Nephron (organoid): ENCODE data around the gene CTNND2.

Experiments used
- H3K27ac Mint-ChIP-seq, 3 experiments: 2 replicates each; pipeline ENCODE4 v1.8.0; 2020; ENCODE audit warnings: mixed read lengths in 3 of 3, mild to moderate bottlenecking in 2 of 3, moderate library complexity in 1 of 3
- H3K27me3 Mint-ChIP-seq: 2 replicates; pipeline ENCODE4 v1.8.0; 2021; ENCODE audit warnings: low read depth, mild to moderate bottlenecking, moderate library complexity, mixed read lengths
- H3K36me3 Mint-ChIP-seq: 2 replicates; pipeline ENCODE4 v1.8.0; 2020; ENCODE audit warnings: low read depth, mixed read lengths
- H3K4me1 Mint-ChIP-seq: 2 replicates; pipeline ENCODE4 v1.8.0; 2020; ENCODE audit warnings: mixed read lengths
- H3K4me3 Mint-ChIP-seq, 3 experiments: 2 replicates each; pipeline ENCODE4 v1.8.0; 2020; ENCODE audit warnings: mild to moderate bottlenecking in 3 of 3, mixed read lengths in 3 of 3, moderate library complexity in 2 of 3
- H3K9me3 Mint-ChIP-seq: 2 replicates; pipeline ENCODE4 v1.8.0; 2020; ENCODE audit warnings: mixed read lengths
- TF ChIP-seq, protein P1 (sequence below), 3 experiments: fragments of 200-600 bp; sonication (generic); IDR thresholded peaks; one replicate each; pipeline ENCODE4 v1.5.0; 2021; ENCODE audit warnings: antibody characterized with exemption in 3 of 3; ENCODE audit not compliant: unreplicated experiment in 3 of 3

The CTNND2 gene

DNA sequence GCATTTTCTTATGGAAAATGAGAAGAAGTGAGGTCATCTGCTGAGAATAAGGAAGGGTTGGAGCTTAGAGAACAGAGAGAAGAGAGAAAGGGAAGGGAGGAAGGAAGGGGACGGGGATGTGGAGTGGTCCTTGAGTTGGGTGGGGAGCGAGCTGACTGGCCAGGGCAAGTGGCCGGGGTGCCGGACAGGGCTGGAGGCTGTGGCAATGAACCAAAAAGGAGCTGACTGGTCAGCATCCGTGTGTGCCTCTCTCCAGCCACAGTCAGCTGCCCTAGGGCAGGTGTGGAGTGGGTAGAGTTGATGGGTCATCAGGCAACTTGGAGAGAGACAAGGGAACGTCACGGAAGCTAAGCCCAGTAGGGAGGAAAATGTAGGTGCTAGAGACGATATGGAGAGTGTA, 908.4 kb downstream of the CTNND2 start:
- H3K36me3 Mint-ChIP-seq = peaks cover 3% of the 10 kb centered on the region
- TF ChIP-seq, protein P1, sequence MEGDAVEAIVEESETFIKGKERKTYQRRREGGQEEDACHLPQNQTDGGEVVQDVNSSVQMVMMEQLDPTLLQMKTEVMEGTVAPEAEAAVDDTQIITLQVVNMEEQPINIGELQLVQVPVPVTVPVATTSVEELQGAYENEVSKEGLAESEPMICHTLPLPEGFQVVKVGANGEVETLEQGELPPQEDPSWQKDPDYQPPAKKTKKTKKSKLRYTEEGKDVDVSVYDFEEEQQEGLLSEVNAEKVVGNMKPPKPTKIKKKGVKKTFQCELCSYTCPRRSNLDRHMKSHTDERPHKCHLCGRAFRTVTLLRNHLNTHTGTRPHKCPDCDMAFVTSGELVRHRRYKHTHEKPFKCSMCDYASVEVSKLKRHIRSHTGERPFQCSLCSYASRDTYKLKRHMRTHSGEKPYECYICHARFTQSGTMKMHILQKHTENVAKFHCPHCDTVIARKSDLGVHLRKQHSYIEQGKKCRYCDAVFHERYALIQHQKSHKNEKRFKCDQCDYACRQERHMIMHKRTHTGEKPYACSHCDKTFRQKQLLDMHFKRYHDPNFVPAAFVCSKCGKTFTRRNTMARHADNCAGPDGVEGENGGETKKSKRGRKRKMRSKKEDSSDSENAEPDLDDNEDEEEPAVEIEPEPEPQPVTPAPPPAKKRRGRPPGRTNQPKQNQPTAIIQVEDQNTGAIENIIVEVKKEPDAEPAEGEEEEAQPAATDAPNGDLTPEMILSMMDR (IDR thresholded peaks at IDR 0.05; ENCODE audit: unreplicated experiment in 3 of 3) = no peak
- H3K27me3 Mint-ChIP-seq = peaks cover 24% of the 10 kb centered on the region
- H3K4me3 Mint-ChIP-seq = no peak overlapping the region
- H3K27ac Mint-ChIP-seq = no peak overlapping the region
- H3K9me3 Mint-ChIP-seq = peaks cover 3% of the 10 kb centered on the region
- H3K4me1 Mint-ChIP-seq = no peaks in the 10 kb centered on the region

DNA sequence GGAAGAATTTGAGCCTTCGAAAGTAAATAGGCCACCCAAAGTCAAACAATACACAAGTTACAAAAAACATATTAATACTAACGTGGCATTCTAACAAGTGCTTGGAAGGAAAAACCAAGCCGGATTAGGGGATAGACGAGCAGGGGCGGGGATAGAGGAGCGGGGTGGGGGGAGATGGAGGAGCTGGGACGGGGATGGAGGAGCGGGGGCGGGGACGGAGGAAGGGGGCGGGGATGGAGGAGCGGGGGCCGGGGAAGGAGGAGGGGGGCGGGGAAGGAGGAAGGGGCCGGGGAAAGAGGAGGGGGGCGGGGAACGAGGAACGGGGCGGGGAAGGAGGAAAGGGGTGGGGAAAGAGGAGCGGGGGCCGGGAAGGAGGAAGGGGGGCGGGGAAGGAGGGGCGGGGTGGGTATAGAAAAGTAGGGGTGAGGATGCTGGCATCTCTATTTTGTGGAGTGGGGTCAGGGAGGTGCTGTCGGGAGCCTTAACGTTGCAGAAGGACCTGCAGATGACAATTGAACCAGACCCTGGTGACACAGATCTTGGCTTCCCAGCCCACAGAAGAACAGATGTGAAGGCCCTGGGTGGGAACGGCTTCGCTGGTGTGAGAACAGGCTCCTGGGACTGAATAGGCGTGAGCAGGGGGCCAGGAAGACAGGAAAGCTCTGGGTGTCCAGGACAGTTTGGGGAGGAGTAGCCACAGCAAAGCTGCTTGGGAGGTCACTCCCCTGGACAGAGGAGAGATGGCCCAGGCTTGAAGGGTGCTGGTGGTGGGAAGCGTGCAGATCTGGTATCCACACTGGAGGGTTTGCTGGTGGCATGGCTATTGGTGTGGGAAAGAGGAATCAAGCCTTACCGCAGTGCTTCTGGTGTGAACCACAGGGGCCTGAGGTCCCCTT, 909.9 kb downstream of the CTNND2 start:
- Mint-ChIP-seq H3K27me3 (peaks cover 14% of the 10 kb centered on the region), H3K4me3 (no peak overlapping the region), H3K4me1 (no peaks in the 10 kb centered on the region), H3K27ac (no peak overlapping the region), H3K9me3 (peaks cover 3% of the 10 kb centered on the region), H3K36me3 (peaks cover 4% of the 10 kb centered on the region)
- TF ChIP-seq, protein P1 (IDR thresholded peaks at IDR 0.05; ENCODE audit: unreplicated experiment in 3 of 3) = no peak

DNA sequence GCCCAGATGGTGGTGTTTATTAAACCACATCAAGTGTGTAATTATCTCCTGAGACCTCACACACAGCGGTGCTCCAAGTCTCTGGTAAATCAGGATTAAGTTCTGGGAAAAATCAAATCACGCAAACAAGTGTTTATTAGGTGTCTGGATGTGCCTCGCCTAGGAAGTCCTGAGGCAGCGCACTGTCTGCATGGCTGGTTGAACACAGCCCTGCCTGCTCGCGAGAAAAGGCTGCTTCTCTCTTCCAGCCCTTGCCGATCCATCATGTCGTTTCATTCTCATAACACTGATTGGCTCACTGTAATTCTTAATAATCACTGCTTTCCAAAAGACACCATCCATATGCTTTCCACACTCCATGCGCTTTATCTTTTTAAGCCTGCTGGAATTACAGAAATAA, 913.6 kb downstream of the CTNND2 start:
- H3K4me3 Mint-ChIP-seq = no peak overlapping the region
- H3K27ac Mint-ChIP-seq = no peak overlapping the region
- peaks cover 4% of the 10 kb centered on the region for H3K36me3 Mint-ChIP-seq
- no peaks in the 10 kb centered on the region for H3K9me3 Mint-ChIP-seq
- peaks cover 29% of the 10 kb centered on the region for H3K4me1 Mint-ChIP-seq
- TF ChIP-seq, protein P1 (IDR thresholded peaks at IDR 0.05; ENCODE audit: unreplicated experiment in 3 of 3) = no peak
- peaks cover 24% of the 10 kb centered on the region for H3K27me3 Mint-ChIP-seq

DNA sequence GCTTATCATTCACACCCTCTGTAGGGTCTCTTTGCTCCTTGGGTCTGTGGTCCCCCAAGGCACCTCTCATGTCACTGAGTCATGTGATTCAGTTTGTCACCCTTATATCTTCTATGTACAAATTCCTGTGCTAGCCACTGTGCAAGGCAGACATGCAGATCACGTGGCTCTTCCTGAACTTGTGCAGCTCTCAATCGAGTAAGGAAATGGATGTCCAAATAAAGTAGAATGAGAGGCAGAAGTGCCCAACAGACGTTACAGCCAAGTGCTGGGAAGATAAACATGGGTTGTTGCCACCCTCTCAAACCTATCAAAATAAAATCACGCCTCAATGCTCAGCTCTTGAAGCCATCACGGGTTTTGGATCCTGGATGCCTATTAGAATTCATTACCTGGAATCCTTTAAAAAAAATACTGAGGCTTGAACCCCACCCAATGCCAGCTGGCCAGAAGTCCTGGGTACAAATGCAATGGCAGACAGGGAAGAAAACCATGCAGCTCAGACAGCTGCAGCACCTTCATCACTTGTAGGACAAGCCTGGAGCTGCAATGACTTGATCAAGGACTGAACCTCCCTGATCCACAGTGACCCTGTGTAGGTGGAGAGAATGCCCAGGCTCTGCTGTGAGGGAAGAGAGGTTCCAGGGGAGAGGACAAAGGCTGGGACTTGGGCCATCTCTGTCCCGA, 914.5 kb downstream of the CTNND2 start:
- TF ChIP-seq, protein P1 (IDR thresholded peaks at IDR 0.05; ENCODE audit: unreplicated experiment in 3 of 3) = no peak
- Mint-ChIP-seq H3K9me3 (no peaks in the 10 kb centered on the region), H3K27me3 (peaks cover 24% of the 10 kb centered on the region), H3K36me3 (peaks cover 4% of the 10 kb centered on the region), H3K27ac (no peak overlapping the region), H3K4me1 (peaks cover 31% of the 10 kb centered on the region), H3K4me3 (no peak overlapping the region)

DNA sequence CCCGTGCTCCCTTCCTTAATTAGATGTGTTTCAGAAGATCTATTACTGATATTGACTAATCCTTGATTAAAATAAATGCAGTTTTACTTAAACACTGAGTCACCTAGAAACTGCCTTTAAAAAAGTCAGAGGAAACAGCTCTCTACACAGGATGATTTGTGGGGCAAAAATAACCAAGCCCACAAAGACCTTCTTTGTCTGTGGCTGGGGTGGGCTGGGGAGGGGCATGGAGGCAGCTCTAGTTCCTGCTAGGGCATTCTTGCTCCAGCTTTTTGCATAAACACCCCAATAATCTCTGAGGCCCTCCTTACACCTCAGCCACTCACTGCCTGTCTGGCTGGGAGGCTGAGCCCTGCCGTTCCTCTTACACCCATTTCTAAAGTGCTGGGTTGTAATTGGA, 915.6 kb downstream of the CTNND2 start:
- Mint-ChIP-seq H3K27ac (no peak overlapping the region), H3K4me1 (peaks cover 37% of the 10 kb centered on the region), H3K36me3 (peaks cover 4% of the 10 kb centered on the region), H3K9me3 (no peaks in the 10 kb centered on the region), H3K4me3 (no peak overlapping the region), H3K27me3 (peaks cover 27% of the 10 kb centered on the region)
- TF ChIP-seq, protein P1 (IDR thresholded peaks at IDR 0.05; ENCODE audit: unreplicated experiment in 3 of 3) = no peak
